GM18520 (cell line): ENCODE results near the gene LAMA2.

Experiments
- ATAC-seq: cut with Tn5 transposase; IDR thresholded peaks from one replicate; pipeline ENCODE4 v1.9.1; 2021; ENCODE audit not compliant: unreplicated experiment

Gene LAMA2

GRCh38 chr6:129175066-129175465 lies 292.1 kb downstream of the LAMA2 start:
- ATAC-seq: no peak

- no peak for ATAC-seq
These were observed 294.9 kb downstream of the LAMA2 start for GRCh38 chr6:129177801-129178200.

DNA sequence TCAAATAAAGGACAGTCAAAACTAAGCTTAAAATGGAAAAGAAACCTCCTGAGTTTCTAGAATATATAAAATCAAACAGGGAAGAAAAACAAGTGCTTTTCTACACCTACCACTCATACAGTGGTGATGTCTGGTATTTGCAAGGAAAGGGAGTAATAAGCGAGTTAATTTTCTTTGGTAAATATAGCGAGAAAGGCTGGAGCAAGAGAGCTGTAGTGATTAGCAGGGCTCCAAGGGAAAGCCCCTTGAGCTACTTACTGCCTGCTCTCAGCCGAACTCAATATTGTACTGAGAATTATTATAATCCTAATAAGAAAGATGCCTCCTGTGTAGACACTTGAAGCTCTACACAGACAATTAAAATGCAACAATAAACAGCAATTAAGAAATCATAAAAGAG lies 296.3 kb downstream of the LAMA2 start:
- ATAC-seq: no peak

- ATAC-seq: no peak
These were observed 298.1 kb downstream of the LAMA2 start for GRCh38 chr6:129181001-129181400.

DNA sequence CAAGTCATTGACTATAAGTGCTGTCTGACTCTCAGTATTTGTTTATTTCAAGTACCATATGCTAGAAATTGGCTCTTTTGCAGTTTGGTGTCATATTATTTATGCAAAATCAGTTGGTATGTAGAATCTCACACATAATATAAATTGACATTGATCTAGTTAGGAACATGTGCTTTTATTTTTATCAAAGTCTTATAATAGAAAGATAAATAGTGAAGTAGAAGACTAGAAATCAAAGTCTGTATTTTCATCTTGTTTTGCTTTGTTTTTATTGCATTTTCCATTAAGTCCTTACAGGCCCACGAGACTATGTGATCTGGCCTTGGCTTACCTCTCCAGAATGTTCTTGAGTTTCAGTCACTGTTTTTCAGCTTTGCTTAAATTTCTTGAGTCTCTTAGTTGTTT lies 300.3 kb downstream of the LAMA2 start:
- no peak for ATAC-seq

GRCh38 chr6:129183681-129184301 lies 300.9 kb downstream of the LAMA2 start:
- ATAC-seq: no peak

DNA sequence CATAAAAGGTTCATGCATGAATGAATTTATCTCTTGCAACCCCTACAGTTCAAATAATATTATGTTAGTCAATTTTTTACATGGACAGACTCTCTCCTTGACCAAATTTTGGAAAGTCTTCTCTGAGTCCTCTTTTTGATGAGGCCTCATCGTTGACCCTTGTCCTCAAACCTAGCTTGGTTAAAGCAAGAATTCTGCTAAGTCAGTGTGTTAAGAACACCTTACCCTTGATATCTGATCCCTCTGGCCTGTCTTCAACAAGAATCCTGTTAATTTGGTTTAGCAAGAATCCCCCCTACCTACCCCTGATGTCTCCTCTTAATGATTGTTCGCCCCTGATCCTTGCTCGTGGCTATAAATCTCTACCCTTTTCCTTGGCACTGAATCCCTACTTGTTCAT lies 301.4 kb downstream of the LAMA2 start:
- no peak for ATAC-seq

DNA sequence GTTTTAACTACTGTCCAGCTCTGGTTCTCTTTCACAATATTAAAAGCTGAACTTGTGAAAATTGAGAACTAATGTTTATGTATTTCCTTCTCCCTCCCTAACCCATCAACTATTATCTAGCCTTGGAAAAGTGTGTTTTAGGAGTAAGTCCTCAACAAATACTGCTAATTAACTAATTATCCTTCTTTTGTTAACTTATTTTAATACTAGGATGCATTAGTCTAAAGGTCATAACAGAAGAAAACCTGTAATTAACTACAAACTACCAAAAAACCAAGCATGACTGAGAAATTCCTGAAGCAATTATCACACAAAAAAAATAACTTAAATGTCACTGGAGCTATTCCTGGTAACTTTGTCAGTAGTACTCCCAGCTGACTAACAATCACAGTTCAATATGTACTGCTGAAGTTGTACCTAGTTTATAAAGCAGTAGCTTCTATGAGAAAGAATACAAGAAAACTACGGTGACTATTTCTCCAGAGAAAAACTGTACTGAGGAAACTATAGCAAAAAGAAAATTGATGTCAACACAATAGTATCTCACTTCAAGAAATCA lies 301.9 kb downstream of the LAMA2 start:
- ATAC-seq: no peak

GRCh38 chr6:129186988-129187387 lies 304.1 kb downstream of the LAMA2 start:
- no peak for ATAC-seq

GRCh38 chr6:129188306-129188705 lies 305.4 kb downstream of the LAMA2 start:
- ATAC-seq: no peak

DNA sequence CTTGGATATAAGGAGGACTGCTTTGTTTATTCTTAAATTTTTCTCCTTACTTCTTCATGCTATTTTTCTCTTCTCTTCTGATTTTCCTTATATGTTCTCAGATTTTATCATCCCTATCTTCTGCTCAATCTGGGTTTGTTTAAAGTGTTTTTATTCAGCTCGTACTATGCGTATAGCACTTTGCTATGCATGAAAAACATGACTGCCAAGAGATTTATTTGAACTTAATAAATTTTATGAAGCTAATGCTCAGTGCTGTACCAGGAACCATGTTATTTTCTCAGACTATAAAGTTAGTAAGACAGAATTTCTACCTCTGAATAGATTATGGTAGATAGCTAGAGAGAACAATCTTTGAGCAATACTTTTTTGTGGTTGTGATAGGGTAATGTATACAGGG lies 305.9 kb downstream of the LAMA2 start:
- no peak for ATAC-seq

DNA sequence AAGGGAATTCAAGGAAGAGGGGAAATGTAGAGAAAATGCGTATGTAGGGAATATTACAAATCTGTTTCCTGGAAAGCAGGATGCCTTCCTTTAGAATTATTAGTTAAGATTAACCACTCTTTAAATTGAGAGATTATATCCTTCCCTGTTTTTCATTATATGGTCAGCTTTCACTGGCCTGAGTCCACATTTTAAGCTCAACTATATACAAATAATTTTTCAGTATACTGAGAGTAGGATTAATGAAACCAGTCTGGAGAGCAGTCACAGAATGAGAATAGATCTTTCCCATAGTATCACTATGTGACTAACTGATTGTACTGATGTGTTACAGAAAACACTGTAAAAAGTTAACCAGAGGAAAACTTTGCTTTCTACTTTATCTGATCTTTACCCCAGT lies 306.3 kb downstream of the LAMA2 start:
- no peak for ATAC-seq

DNA sequence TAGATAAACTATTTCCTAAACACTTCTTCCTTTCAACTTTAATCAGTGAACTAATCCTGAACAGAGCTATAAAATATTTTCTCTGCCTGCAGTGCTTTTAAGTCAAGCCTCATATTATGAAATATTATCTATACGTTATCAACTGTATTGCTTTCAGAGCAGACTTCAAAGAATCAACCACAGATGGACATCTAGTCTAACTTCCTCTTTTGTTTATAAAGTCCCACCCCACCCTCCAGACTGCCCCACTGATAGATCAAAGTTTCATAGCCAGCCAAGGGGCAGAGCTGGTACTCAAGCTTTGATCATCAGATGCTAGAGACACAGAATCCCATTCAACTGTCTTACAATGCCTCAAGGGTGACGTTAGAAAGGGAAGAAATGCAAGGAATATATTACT lies 308.3 kb downstream of the LAMA2 start:
- no peak for ATAC-seq

GRCh38 chr6:129192458-129192989 lies 309.6 kb downstream of the LAMA2 start:
- no peak for ATAC-seq

GRCh38 chr6:129194306-129194941 lies 311.5 kb downstream of the LAMA2 start:
- ATAC-seq: no peak

DNA sequence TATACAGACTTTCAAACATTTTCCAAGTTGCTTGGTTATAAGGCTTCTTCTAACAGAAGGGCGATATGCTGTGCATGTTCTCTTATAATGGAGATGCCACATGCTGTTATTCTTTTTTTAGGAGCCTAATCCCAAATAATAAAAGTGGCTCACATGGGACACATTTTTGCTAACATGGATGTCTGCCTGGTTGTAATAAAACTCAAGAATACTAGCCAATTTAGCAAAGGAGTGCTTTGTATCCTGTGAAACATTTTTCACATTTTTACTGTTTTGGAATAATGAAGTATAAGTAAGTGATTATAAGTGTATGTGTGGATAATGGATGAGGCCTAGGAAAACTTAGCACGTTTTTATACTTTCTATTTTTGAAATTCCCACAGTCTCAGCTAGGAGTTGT lies 312.2 kb downstream of the LAMA2 start:
- ATAC-seq: no peak

DNA sequence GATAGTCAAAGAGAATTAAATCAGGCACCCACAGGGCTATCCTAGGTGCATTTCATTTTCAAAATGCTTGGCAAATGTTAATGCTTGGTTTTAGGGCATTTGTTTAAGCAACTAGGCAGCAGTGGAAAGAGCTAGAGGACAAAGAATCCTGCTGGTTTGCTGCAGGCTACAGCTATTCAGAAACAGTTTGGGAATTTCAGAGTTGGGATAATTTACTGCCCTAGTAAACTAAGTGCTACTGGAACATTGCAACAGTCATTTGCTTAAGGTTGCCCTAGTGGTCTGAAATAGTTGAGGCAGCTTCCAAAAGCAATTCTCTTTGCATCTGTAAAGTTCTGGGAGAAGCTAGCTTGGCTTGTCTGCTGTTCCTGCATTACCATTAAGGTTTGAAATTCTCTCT lies 312.7 kb downstream of the LAMA2 start:
- ATAC-seq: no peak

DNA sequence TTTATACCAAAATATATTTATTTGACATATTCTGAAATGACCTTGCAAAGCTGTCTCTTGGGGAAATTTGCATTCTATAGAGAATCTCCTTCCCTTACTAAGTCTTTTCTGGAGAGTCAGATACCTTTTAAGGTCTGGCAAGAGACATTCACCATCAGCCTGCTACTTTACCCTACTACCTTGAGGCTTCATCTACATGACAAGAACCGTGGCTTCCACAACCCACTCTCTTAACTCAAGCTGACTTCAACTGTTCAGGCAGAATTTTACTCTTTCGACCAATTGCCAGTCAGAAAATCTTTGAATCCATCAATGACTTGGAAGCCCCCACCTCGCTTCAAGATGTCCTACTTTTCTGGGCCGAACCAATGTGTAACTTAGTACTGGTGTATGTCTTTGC lies 314.2 kb downstream of the LAMA2 start:
- no peak for ATAC-seq

DNA sequence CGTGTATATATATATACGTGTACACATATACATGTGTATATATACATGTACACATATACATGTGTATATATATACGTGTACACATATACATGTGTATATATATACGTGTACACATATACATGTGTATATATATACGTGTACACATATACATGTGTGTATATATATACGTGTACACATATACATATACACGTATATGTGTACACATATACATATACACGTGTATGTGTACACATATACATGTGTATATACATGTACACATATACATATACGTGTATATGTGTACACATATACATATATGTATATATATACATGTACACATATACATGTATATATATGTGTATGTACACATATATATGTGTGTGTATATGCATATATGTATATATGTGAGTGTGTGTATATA lies 317.2 kb downstream of the LAMA2 start:
- ATAC-seq: no peak

DNA sequence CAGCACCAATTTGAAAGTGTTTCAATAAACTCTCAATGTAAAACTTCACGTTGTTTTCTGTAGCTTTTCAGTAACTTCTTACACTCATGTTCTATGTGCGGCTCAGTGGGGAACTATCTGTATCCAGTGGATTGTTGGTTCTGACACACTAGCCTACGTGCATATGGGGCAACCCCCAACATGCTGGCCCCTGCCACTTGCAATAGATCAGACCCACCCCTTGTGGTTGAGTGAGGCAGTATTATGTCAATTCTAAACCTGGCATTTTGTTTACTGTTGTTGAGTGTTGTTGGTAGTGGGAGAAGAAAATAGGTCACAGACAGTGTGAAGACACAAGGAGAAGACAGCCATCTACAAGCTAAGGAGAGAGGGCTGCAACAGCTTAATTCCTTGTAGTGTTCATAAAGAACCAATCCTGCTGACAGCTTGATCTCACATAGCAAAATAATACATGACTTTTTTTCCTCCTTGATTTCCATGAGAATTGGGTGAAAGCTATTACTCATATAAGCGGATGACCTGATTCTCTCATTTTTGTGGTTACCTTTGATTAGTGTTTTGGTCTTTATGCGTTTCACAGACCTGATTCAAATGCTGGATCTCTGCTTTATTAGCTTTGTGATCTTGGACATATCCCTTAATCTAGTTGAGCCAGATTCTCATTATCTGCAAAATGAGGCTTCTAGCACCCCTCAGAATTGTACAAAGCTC lies 320.4 kb downstream of the LAMA2 start:
- no peak for ATAC-seq

- no peak for ATAC-seq
These were observed 323.9 kb downstream of the LAMA2 start for GRCh38 chr6:129206821-129207220.

DNA sequence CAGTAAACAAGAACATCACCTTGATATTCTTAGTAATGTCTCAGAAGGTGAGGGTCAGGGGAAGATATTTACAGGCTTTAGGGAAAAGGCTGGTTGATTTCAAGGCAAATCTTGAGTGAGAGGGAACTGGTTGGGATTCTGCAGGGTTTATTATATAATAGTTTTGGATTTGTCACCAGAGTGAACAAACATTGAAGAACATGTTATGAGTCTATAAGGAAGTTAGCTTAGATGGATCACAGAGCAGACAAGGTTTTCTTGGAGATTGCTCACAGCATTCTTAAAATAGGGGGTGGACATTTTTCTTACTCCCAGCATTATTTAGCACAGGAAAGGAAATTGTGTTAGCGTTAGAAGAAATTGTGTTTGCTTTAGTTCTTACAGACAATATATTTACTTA lies 324.9 kb downstream of the LAMA2 start:
- ATAC-seq: no peak
